Esophagus (tissue), 2 donors: ENCODE results near the gene MAN2B2. TPM values are rescaled to one million over a fixed set of nuclear protein-coding genes. Genes with fewer than 3 reads are reported as not detected.

ENCODE experiments used
- H3K27ac ChIP-seq, 2 donors: one replicate each; pipeline ENCODE4 v1.5.1; 2013; ENCODE audit warnings: low read depth in 2 of 2, mild to moderate bottlenecking in 2 of 2, inconsistent platforms in 1 of 2, low read length in 1 of 2, moderate library complexity in 1 of 2
- H3K27me3 ChIP-seq, 2 donors: one replicate each; pipeline ENCODE4 v1.6.1; 2013; ENCODE audit warnings: low read length in 2 of 2, control low read depth in 1 of 2, mild to moderate bottlenecking in 1 of 2; ENCODE audit not compliant: insufficient read depth in 2 of 2, control insufficient read depth in 1 of 2
- H3K36me3 ChIP-seq, 2 donors: one replicate each; pipeline ENCODE4 v1.6.1; 2013; ENCODE audit warnings: low read length in 1 of 2; ENCODE audit not compliant: control insufficient read depth in 2 of 2, insufficient read depth in 2 of 2
- H3K4me1 ChIP-seq, 2 donors: one replicate each; pipeline ENCODE4 v1.6.1; 2013; ENCODE audit warnings: low read length in 1 of 2; ENCODE audit not compliant: control insufficient read depth in 2 of 2, insufficient read depth in 2 of 2
- H3K4me3 ChIP-seq, 2 donors: one replicate each; pipeline ENCODE4 v1.5.1; 2013; ENCODE audit warnings: low read length in 2 of 2, mild to moderate bottlenecking in 2 of 2, low read depth in 1 of 2, moderate library complexity in 1 of 2
- H3K9me3 ChIP-seq, 2 donors: one replicate each; pipeline ENCODE4 v1.6.1; 2013; ENCODE audit warnings: mild to moderate bottlenecking in 2 of 2, low read depth in 1 of 2, low read length in 1 of 2, moderate library complexity in 1 of 2; ENCODE audit not compliant: control insufficient read depth in 2 of 2, insufficient read depth in 1 of 2
- WGBS, 2 donors: extraction: QIAGEN DNeasy Blood & Tissue Kit; methylation state at CpG; one replicate each; pipeline ENCODE4 v1.1.7; 2013; 5-methylcytosine and 5-hydroxymethylcytosine counted together
- polyA plus RNA-seq, 2 donors: library from polyadenylated mRNA; stranded (reverse); fragments of 200-250 nt; gene quantifications; one replicate each; pipeline ENCODE4 v1.2.3, GENCODE V29; 2013
- donor health status: healthy with polysubstance abuse.
- donor health status: Bipolar disorder and iron deficiency.

MAN2B2 gene
- polyA plus RNA-seq, 2 donors, result 6.5 to 7.3 TPM

GRCh38 chr4:6573551-6573950 lies 1.4 kb upstream of the MAN2B2 start:
- peaks cover 0 to 3% of the 10 kb centered on the region in 2 donors for H3K9me3 ChIP-seq
- H3K36me3 ChIP-seq, result peaks cover 0 to 15% of the 10 kb centered on the region in 2 donors
- WGBS, 2 donors, result 68 to 73% methylated on average over 6 of the region's 6 CpGs
- H3K27me3 ChIP-seq, result no peaks in the 10 kb centered on the region
- H3K4me3 ChIP-seq, result no peak overlapping the region
- peaks cover 10 to 13% of the 10 kb centered on the region in 2 donors for H3K4me1 ChIP-seq
- H3K27ac ChIP-seq, result no peak overlapping the region

- 49 to 50% methylated on average over 16 of the region's 16 CpGs for WGBS, 2 donors
- H3K4me1 ChIP-seq, result peaks cover 10 to 13% of the 10 kb centered on the region in 2 donors
- H3K27ac ChIP-seq, result peak overlapping the region in 1 of 2 donors; percentile 27
- H3K4me3 ChIP-seq, result peak overlapping the region; percentile 85 to 98
- H3K9me3 ChIP-seq, result peaks cover 0 to 3% of the 10 kb centered on the region in 2 donors
- H3K36me3 ChIP-seq, result peaks cover 0 to 20% of the 10 kb centered on the region in 2 donors
- H3K27me3 ChIP-seq, result no peaks in the 10 kb centered on the region
Observed at GRCh38 chr4:6573986-6574746, 823 bp upstream of the MAN2B2 start.

GRCh38 chr4:6575503-6576240 lies 683 bp downstream of the MAN2B2 start:
- Histone ChIP-seq H3K4me3 (peak overlapping the region; percentile 85 to 98), H3K4me1 (peaks cover 10 to 13% of the 10 kb centered on the region in 2 donors), H3K27me3 (no peaks in the 10 kb centered on the region), H3K27ac (peak overlapping the region; percentile 26 to 79), H3K9me3 (peaks cover 0 to 3% of the 10 kb centered on the region in 2 donors), H3K36me3 (peaks cover 0 to 33% of the 10 kb centered on the region in 2 donors)
- WGBS, 2 donors, result 51 to 58% methylated on average over 17 of the region's 17 CpGs

GRCh38 chr4:6576512-6576911 lies 1.5 kb downstream of the MAN2B2 start:
- Histone ChIP-seq H3K4me3 (no peak overlapping the region), H3K27ac (no peak overlapping the region), H3K9me3 (peaks cover 0 to 3% of the 10 kb centered on the region in 2 donors), H3K4me1 (peaks cover 10 to 13% of the 10 kb centered on the region in 2 donors), H3K36me3 (peaks cover 0 to 37% of the 10 kb centered on the region in 2 donors), H3K27me3 (no peaks in the 10 kb centered on the region)
- WGBS, 2 donors, result 64 to 79% methylated on average over 16 of the region's 16 CpGs

GRCh38 chr4:6576932-6577331 lies 1.9 kb downstream of the MAN2B2 start:
- Histone ChIP-seq H3K27me3 (no peaks in the 10 kb centered on the region), H3K4me1 (peaks cover 10 to 13% of the 10 kb centered on the region in 2 donors), H3K27ac (no peak overlapping the region), H3K4me3 (no peak overlapping the region), H3K9me3 (no peaks in the 10 kb centered on the region), H3K36me3 (peaks cover 0 to 41% of the 10 kb centered on the region in 2 donors)
- WGBS, 2 donors, result 92 to 94% methylated on average over 9 of the region's 9 CpGs

- H3K4me1 ChIP-seq, result peaks cover 10 to 13% of the 10 kb centered on the region in 2 donors
- H3K4me3 ChIP-seq, result no peak overlapping the region
- no peaks in the 10 kb centered on the region for H3K9me3 ChIP-seq
- WGBS, 2 donors, result 96 to 97% methylated on average over 10 of the region's 10 CpGs
- H3K36me3 ChIP-seq, result peaks cover 0 to 44% of the 10 kb centered on the region in 2 donors
- no peaks in the 10 kb centered on the region for H3K27me3 ChIP-seq
- no peak overlapping the region for H3K27ac ChIP-seq
Observed at GRCh38 chr4:6577409-6577808, 2.4 kb downstream of the MAN2B2 start.

- Histone ChIP-seq H3K4me1 (peaks cover 10 to 13% of the 10 kb centered on the region in 2 donors), H3K9me3 (peaks cover 0 to 5% of the 10 kb centered on the region in 2 donors), H3K27me3 (no peaks in the 10 kb centered on the region), H3K27ac (no peak overlapping the region), H3K4me3 (peak overlapping the region in 1 of 2 donors; percentile 3), H3K36me3 (peaks cover 5 to 49% of the 10 kb centered on the region in 2 donors)
- 96 to 97% methylated on average over 9 of the region's 9 CpGs for WGBS, 2 donors
Observed at GRCh38 chr4:6578221-6578620, 3.2 kb downstream of the MAN2B2 start.

- peaks cover 7 to 10% of the 10 kb centered on the region in 2 donors for H3K4me1 ChIP-seq
- H3K9me3 ChIP-seq, result peaks cover 0 to 10% of the 10 kb centered on the region in 2 donors
- no peak overlapping the region for H3K4me3 ChIP-seq
- H3K27me3 ChIP-seq, result no peaks in the 10 kb centered on the region
- peaks cover 5 to 55% of the 10 kb centered on the region in 2 donors for H3K36me3 ChIP-seq
- WGBS, 2 donors, result 90 to 94% methylated on average over 6 of the region's 6 CpGs
- no peak overlapping the region for H3K27ac ChIP-seq
Observed at GRCh38 chr4:6580353-6580752, 5.4 kb downstream of the MAN2B2 start.

GRCh38 chr4:6581566-6582121 lies 6.7 kb downstream of the MAN2B2 start:
- peaks cover 5 to 57% of the 10 kb centered on the region in 2 donors for H3K36me3 ChIP-seq
- WGBS, 2 donors, result 92 to 95% methylated on average over 11 of the region's 11 CpGs

More at GRCh38 chr4:6581566-6582121, 6.7 kb downstream of the MAN2B2 start:
- H3K4me3 ChIP-seq, result peak overlapping the region in 1 of 2 donors; percentile 3
- H3K27ac ChIP-seq, result no peak overlapping the region
- peaks cover 0 to 10% of the 10 kb centered on the region in 2 donors for H3K9me3 ChIP-seq
- H3K27me3 ChIP-seq, result no peaks in the 10 kb centered on the region
- H3K4me1 ChIP-seq, result no peaks in the 10 kb centered on the region
